Muscle of arm (tissue), 12 donors: Measurements from ENCODE around the gene TM7SF3. TPM values are rescaled to one million over a fixed set of nuclear protein-coding genes. Genes with fewer than 3 reads are reported as not detected.
"Not testable (repeated sequence)": the region's sequence is repeated elsewhere in the genome, so short reads cannot be mapped to it uniquely, and the experiment has no call there.

Experiments used
- DNase-seq: peaks from one replicate; pipeline ENCODE4 v3.0.0-alpha.2; 2013
- polyA plus RNA-seq, 12 donors: library from polyadenylated mRNA; unstranded; fragments of 120-200 nt; gene quantifications; one replicate each; pipeline ENCODE4 v1.2.1, GENCODE V29; 2013; ENCODE audit not compliant: insufficient read length in 12 of 12

The TM7SF3 gene
- polyA plus RNA-seq, 12 donors: 23.8 to 44.8 (median 32.7) TPM; not detected in 1

DNA sequence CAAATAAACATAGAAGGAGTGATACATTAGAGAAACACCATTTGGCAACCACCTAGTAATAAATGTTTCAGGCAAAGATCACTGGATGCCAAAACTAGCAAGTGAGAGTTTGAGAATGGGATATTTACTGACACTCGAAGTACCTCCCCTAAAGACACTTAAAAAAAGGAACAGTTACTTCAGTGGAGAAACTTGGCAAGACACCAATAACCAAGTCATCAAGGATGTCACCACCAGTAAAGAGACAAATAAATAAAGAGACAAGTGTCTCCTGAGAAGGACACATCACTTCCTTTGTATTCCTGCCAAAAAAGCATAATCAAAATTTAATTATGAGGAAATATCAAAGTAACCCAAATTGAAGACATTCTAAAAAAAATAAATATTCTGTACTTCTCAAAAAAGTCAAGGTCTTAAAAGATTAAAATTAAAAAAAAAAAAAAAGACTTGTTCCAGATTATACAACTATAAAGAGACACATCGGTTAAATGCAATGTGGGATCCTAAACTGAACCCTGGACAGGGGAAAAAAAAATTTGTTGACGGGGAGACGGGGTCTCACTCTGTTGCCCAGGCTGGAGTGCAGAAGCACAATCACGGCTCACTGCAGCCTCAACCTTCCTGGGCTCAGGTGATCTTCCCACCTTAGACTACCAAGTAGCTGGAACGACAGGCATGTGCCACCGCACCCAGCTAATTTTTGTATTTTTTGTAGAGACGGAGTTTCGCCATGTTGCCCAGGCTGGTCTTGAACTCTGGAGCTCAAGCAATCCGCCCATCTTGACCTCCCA is 26.4 kb downstream of the TM7SF3 start:
- DNase-seq: no peak

DNA sequence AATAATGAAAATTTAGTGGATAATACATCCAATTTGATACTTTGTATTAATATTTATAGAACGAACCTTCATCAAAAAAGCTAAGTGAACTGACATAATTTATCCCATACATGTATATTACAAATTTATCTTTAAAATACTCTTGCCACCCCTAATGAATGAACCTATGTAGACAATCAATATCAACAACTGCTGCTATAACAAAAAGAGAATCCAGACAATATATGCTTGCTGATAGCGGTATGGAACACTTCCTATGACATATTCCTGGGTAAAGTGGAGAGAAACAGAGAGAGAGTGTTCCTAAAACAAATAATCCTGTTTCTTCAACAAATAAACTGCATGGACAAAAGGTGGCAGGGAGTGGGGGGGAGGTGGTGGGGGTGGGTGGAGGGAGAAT is 31.3 kb downstream of the TM7SF3 start:
- no peak for DNase-seq

DNA sequence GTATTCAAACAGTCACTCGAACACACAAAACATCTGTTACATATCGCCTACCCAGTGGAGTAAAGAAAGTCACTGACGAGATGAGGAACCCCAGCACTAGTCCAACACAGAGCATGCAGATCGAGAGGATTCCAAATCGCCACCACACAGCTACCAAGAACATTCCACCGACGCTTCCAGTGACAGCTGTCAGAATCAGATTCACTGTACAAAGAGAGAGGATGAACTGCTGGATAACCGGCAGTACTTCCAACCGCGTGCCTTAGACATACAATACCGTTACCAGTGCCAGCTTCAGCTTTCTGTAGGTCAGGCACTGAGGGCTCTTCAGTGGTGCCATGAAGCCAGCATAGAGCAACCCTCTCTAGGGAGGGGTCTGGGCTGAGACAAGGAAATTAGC is 34.5 kb downstream of the TM7SF3 start:
- DNase-seq: no peak

DNA sequence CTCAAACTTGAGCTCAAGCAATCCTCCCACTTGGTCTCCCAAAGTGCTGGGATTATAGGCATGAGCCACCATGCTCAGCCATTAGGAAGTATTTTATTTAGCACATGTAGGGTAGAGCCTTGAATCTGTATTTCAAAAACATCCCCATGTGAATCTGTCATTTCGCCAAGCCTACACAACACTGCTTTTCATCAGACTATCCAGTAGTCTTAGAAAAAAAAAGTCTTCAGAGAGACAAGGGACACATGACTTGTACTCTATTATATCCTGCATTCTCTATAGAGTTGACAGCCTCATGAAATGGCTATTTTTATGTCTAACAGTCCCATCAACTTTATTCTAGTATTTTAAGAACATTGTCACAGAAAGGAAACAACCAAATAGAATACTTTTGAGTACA is 35.4 kb downstream of the TM7SF3 start:
- DNase-seq: no peak

DNA sequence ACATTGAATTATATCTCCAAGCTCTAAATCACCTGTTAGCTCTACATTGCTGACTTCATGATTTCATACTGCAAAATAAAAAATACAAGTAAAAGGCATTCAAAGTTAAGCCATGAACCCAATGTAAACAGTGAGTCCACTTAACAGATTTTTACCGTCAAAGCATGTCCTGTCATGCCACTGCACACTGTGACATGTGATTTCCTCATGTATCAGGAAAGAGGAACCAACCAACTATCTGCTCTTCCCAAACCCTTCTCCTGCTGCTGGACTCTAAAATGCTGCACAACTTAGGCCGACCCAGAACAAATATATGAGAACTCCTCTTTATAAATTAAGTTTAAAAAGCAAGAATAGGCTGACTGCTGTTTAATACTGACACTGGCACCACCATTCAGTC is 37.5 kb downstream of the TM7SF3 start:
- no peak for DNase-seq

DNA sequence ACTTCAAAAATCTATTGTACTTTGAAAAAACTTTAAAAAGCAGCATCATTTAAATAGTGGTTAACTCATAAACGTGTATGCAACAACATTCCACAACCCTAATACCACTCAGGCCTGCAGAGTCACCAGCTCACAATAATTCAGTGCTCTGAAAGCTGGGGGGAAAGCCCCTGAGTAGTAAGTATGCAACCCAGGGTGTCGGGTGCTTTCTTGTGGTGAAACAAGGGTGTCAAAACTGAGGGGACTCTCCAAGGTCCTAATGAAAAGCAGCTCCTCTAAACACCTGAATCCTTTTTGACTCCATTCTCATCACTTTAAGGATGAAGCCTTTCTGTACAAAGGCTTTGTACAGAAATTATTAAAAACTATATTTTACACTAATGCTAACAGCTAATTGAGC is 42.2 kb downstream of the TM7SF3 start:
- no peak for DNase-seq

DNA sequence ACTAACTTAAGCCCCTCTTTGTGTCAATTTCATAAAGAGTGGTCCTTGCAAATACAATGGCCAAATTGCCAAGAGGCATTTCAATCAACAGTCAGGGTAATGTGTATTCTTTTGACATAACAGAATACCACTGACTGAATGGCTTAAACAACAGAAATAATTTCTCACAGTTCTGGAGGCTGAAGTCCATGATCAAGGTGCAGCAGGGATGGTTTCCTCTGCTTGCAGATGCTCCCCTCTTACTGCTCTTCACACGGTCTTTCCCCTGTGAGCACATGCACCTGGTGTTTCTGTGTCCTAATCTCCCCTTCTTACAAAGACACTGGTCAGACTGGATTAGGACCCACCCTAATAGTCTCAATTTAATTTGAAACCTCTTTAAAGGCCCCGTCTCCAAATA is 44.0 kb downstream of the TM7SF3 start:
- no peak for DNase-seq

DNA sequence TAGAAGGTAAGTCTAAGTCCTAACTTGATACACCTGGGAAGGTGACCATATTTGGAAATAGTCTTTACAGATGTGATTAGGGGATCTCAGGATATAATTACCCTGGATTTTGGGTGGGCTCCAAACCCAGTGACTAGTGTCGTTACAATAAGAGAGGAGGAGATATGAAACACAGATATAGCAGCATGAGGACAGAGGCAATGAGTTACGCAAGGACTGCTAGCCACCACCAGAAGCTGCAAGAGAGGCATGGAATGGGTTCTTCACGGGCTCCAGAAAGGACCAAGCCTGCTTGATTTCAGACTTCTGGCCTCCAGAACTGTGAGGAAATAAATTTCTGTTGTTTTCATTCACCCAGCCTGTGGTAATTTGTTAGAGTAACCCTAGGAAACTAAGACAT is 47.3 kb downstream of the TM7SF3 start:
- no peak for DNase-seq

DNA sequence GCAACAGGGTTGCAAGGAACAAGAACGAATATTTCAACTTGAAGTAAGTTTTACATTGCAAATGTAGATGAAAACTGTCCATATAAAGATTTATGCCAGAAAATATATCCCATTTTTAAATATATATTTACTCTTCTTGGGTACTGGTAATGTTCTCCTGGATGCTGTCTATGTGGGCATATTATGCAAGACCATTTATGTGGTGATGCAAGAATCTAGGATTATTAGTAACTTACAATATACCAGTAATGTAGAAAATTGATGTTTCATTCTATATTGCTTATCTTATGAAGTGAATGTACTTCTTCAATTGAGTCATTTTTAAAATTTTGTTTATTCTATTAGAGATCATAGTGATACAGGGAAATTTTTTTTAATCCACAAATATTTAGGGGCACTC is 50.8 kb downstream of the TM7SF3 start:
- DNase-seq: no peak

DNA sequence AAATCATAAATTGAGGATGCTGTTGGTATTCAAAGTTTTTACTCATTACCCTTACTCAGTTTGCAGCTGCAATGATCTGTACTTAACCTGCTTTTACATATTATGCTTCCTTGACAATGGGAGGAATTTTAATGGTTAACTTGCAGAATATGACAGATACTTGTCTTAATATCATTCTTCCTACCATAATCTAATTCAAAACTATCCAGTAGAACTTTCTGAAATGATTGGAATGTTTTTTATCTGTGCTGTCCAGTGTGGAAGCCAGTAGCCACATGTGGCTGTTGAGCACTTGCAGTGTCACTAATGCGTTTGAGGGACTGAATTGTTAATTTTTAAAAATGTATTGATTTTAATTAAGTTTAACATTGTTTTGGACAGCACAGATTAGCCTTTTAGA is 52.4 kb downstream of the TM7SF3 start:
- no peak for DNase-seq

DNA sequence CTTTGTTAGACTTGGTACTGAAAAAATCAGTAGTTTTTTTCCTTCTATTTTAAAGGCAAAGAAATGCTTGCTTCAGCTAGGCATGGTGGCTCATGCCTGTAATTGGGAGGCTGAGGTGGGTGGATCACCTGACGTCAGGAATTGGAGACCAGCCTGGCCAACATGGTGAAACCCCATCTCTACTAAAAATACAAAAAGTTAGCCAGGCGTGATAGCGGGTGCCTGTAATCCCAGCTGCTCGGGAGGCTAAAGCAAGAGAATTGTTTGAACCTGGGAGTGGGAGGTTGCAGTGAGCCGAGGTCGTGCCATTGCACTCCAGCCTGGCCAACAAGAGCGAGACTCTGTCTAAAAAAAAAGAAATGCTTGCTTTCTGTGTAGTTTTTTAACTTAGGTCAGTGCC is 52.8 kb downstream of the TM7SF3 start:
- DNase-seq: not testable (repeated sequence)

DNA sequence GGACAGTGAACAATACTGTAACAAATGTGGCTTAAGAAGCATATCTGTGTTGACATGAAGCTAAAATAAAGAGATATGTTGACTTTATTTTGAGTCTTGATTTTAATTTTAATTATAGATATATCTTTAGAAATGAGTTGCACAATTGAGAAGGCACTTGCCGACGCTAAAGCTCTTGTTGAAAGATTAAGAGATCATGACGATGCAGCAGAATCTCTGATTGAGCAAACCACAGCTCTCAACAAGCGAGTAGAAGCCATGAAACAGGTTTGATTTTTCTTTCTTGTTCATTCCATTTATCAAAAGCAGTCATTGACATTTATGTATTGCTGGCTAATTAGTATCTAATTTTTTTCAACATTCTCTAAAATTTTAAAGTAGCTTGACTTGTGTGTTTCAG is 60.2 kb downstream of the TM7SF3 start:
- no peak for DNase-seq

DNA sequence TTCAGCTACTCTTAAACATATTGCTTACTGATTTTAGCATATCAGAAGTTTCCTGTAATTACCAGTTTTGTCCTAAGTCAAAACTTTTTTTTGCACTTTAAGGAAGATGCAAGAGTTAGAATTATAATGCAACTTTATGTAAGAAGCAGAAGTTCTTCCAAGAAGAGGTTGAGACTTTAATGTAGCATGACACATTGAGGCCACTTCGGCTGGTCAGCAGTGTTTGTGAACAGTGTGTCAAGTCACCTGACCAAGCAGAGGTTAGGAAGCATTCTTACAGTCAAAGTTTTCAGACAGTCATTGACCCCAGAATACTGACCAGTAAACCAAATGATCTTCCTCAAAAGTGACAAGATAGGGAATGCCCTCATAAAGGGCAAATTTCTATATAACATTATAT is 60.7 kb downstream of the TM7SF3 start:
- DNase-seq: no peak

DNA sequence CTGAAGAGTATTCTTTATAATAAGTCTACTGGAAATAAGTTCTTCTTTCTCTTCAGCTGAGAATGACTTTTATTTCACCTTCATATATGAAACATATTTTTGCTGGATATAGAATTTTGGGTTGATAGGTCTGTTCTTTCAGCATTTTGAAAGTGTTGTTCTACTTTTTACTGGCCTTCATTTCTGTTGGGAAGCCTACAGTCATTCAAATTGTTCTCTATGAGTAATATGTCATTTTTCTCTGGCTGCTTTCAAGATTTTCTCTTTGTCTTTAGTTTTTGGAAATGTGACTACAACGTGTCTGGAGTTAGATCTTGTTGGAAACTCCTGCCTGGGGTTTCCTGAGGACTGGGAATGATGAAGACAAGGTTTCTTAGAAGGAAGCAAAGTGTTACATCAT is 65.9 kb downstream of the TM7SF3 start:
- DNase-seq: no peak

DNA sequence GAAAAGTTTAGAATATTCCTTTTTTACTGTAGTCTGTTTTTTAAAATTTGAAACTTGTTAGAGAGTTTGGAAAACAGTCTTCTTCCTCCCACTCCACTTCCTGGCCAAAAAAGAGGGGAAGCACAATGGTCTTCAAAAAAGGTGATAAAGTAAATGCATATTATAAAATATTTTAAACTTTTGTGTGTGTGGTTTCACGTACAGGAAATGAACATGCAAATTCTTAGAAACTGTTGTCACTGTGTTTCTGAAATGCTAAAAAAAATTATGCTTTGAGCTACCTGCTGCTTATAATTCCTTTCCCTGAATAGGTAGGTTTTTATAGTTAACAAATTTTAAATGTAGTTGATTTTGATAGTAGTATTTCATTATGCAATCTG is 73.0 kb downstream of the TM7SF3 start:
- no peak for DNase-seq

DNA sequence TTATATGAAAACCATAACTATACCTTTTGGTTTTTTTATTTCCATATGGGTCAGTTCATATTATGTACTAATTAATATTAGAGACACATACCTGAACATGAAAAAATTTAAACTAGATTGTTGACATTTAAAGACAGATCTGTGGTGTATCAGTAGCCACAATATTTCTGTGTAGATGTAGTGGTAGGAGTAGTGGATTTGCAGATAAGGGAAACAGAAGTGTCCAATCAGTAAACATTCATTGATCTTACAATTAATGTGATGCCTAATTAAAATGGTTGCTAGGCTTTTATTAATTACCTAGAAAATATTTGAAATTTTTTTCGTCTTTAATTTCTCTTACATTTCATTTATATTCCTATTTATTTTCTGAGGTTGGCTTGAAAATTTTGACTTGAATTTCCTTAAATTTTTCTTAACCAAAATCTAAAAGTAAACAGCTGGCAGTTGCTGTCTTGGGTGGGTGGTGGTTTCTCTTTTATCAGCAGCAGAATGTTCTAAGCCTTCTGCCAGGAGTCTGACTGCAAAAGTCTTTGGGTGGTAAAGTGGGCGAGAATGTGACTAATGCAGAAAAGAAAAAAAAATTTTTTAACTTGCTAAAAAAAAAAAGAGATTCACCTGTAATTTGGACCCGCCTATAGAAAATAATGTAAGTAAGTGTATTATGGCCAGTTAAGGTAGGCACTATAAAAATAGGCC is 73.5 kb downstream of the TM7SF3 start:
- no peak for DNase-seq

DNA sequence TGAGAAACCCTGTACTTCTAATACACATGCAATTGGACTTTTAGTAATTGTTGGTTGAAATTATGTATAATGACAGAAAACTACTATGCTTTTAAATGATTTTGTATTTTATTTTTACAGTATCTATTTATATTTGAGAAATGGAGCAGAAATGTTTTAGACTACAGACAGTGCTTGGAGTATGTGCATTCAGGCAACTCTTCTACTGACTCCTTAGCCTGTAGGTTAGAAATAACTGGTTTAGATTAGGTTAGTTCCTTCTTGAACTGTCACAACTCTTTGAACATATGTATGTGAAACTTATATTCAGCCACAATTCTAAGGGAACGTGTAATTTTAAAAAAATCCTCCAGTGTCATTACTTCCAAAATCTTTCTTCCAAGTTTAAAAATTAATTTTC is 74.2 kb downstream of the TM7SF3 start:
- no peak for DNase-seq

DNA sequence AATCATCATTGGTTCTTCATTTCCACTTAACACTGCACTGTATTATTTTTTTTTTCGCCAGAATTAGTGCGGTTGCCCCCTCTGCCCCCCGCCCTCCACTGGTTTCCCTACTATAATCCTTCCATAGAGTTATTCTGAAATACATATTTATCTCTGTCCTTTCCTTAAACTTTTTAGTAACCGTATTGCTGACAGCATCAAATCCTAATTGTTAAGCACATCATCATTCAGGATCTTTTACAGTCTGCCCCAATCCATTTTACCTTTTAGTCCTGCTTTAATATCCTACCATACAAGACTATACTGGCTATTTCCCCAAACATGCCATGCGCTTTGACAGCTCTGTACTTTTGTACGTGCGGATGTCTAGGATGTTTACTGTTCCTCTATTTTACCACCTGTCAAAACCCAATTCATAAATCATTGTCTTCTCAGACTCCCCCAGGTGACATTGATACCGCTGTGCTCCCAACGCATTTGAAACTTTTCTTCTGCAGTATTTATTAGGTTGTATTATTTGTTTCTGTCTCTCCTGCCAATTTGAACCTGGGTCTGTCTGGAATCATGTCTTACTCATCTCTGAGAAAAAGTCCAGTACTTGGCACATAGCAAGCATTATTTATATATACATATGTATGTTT is 74.9 kb downstream of the TM7SF3 start:
- no peak for DNase-seq

DNA sequence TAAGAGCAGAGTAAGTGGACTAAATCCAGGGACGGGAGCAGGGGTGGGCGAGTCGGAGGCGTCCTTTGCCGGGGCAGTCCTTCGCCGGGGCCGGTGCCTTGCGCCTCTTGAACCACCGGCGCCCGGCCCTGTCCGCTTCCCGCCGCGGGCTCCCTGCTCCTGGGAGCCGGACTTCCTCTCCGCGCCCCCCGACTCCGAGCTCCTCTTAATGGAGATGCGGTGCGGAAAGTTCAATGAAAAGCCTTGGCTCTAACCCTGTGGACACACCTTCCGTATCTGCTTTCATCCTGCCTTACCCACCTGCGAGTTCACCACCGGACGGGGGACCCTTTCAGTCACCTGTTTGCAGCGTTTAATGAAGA is 75.5 kb downstream of the TM7SF3 start:
- no peak for DNase-seq

DNA sequence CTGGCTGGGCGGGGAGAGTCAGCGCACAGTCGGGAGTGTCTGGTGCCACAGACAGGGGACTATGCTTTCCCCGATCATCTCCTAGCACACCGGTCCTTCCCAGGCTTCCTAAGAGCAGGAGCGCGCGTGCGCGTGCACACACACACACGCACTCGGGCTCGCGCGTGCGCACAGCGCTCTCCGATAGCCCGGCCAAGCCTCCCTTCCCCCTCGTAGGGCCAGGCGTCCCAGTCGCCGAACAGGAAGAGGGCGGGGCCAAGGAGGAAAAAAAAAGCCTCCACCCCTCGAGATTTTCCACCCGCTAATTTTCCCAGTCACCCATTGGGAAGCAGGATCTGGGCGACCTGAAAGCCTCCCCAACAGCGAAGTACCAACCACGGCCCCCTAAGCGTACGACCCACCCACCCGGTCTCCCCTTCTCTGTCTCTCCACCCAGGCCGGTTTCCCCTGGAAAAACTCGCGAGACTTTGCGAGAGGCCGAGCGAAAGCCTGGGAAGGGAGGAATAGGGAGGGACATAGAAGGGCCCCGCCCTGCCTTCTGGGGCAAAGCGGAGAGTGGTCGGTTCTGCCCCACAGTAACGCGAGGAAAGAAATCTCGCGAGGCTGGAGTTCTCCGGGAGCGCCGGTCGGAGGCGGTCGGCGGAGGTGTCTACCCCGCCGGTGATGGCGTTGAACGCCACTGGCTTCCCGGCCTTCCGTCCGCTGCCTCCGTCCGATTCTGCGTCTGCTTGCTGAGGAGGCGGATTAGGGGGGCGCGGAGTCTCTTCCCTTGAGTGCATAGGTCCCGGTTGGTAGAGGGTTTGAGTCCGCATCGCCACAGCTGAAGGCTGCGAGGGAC is 76.1 kb downstream of the TM7SF3 start, which contains the start of the genes FGFR1OP2 and INTS13:
FGFR1OP2 (plus strand) TSS at position 608 of the 838 bp plus-strand sequence. CDS start 15,689 bp downstream, outside the sequence.
INTS13 (minus strand) TSS at position 119 of the 838 bp plus-strand sequence. CDS start 1,178 bp downstream, outside the sequence.
- peak; percentile 100 for DNase-seq

DNA sequence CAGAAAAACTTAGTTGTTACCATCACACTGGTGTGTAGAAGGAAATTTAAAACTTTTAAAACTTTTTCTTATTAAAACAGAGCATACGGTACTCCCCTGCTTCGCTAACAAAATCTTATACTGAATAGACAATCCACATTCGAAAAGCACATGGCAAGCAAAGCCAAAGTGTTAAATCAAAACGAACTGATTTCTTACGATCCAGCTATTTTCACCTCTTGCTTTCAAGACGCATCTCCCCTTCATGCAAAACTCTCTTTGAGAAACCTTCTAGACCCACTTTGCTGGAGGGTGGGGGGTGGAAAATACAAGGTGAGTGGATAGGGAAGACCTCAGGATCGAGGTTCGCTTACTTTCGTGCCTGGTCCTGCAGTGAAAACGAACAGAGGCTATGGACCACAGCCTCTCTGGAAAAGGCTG is 76.7 kb downstream of the TM7SF3 start:
- DNase-seq: no peak
